Head of caudate nucleus (tissue), 42 donors: ENCODE data around the gene DNAH11.
"Not testable (repeated sequence)": the region's sequence is repeated elsewhere in the genome, so short reads cannot be mapped to it uniquely, and the experiment has no call there.

Experiments
- DNase-seq, 42 donors: peaks; one replicate each; pipeline versions ENCODE4 v3.0.0 to v3.0.0-alpha.2; 2020 to 2021; ENCODE audit warnings: mixed read lengths in 7 of 42
- intact Hi-C: fragments of 100-400 bp; cut with DNase I; formaldehyde crosslinking; loops from one replicate; pipeline ENCODE4 v1.15.0; 2022

The DNAH11 gene

GRCh38 chr7:21908746-21909145 is 365.9 kb downstream of the DNAH11 start:
- intact Hi-C loops: no loop called here
- DNase-seq: no peak

GRCh38 chr7:21910253-21910652 is 367.4 kb downstream of the DNAH11 start:
- intact Hi-C loops: no loop called here
- no peak for DNase-seq

DNA sequence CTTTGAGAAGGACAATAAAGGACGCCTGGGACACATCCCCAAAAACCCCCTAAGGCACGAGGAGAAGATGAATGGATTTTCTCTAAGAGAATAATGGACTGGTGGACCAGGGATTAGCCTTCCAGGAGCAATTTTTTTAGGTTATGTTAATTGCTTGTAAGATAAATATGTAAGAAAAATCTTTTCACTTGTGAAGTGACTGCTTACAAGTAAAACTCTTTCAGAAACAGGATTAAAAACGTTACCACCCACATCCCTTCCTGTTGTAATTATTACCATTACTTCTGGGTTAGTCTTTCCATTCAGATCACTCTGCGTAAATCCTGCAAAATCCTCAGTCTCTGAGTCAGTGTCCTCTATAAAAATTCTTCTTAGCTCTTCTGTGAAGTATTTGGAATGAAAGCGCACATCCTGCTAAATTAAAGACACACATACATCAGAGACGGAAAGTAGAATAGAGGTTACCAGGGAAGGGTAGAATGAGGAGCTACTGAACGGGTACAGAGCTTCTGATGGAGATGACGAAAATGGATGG is 368.6 kb downstream of the DNAH11 start:
- intact Hi-C loops: no loop called here
- DNase-seq: peak in 3 of 42 donors; percentile 12 to 22 (median 13)

GRCh38 chr7:21912305-21912704 is 369.5 kb downstream of the DNAH11 start:
- peak in 5 of 42 donors; percentile 10 to 25 (median 19) for DNase-seq
- intact Hi-C loops: no loop called here

- no peak for DNase-seq
- intact Hi-C loops: no loop called here
Observed at GRCh38 chr7:21912931-21913780, 370.3 kb downstream of the DNAH11 start.

- DNase-seq: no peak
- intact Hi-C loops: no loop called here
Observed at GRCh38 chr7:21914671-21915070, 371.8 kb downstream of the DNAH11 start.

- intact Hi-C loops: no loop called here
- no peak for DNase-seq
Observed at GRCh38 chr7:21915140-21915539, 372.3 kb downstream of the DNAH11 start.

DNA sequence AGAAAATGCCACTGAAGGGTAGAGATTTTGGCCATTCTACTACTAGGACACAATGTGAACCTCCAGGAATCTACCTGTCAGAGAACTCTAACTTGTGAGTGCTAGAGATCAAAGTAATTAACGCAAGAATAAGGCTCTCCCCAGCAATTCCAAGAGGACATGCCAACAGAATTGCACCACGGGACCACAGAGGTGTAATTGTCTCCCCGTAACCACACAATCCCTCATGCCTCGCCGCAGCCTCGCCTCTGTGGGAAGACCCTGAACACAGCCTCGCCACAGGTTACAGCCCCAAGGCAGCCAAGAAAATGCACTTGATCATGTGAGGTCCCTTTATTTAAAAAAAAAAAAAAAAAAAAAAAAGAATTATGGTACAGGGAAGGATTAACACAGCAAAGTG is 373.3 kb downstream of the DNAH11 start:
- DNase-seq: peak in 1 of 42 donors; percentile 16
- intact Hi-C loops: no loop called here

- DNase-seq: peak in 28 of 42 donors; percentile 13 to 83 (median 53)
- intact Hi-C loops: no loop called here
Observed at GRCh38 chr7:21916629-21917028, 373.8 kb downstream of the DNAH11 start.

DNA sequence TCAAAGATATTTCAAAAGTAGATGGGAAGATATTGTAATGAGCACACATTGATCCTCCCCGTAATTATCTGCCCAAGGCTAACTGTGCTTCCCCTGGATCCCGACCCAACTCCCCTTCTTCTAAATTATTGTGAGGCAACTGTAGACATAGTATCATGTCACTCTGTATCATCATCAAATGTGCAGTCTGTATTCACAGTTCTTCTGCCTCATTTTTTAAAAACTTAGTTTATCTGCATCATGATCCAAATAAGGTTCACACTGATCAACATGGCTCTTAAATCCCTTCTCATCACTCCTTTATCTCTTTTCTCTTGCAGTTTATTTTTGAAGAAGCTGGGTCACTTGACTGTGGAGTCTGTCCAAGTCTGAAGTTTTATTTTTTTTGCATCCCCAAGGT is 375.4 kb downstream of the DNAH11 start:
- DNase-seq: no peak
- intact Hi-C loops: no loop called here

DNA sequence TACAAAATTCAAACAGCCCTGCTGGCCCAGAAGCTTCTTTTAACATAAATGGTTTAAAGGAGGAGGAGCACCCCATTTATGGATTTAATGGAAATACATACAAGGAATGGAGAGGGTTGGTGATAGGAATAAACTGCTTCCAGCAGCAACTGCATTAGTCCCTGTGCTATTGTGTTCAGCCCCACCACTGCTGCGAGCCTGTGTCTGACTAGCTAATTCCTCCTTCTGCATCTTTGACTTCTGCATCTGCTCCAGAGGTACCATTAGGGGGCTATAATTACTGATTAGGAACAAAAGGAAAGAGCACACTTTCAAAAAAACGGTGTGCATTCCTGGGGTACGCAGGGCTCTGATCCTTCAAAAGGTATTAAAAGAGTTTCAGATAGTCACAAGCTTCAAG is 378.1 kb downstream of the DNAH11 start:
- intact Hi-C loops: no loop called here
- no peak for DNase-seq

- intact Hi-C loops: no loop called here
- no peak for DNase-seq
Observed at GRCh38 chr7:21922605-21923004, 379.8 kb downstream of the DNAH11 start.

GRCh38 chr7:21923658-21924057 is 380.8 kb downstream of the DNAH11 start:
- no peak for DNase-seq
- intact Hi-C loops: no loop called here

DNA sequence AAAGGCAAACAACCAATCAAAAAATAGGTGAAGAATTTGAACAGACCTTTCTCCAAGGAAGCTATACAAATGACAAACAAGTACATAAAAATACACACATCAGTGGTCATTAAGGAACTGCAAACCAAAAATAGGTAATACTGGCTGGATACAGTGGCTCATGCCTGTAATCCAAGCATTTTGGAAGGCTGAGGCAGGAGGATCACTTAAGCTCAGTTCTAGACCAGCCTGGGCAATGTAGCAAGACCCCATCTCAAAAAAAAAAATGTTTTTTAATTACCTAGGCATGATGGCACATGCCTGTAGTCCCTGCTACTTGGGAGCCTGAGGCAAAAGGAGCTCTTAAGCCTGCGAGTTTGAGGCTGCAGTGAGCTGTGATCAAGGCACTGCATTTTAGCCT is 383.6 kb downstream of the DNAH11 start:
- DNase-seq: no peak
- intact Hi-C loops: no loop called here

GRCh38 chr7:21927693-21928092 is 384.9 kb downstream of the DNAH11 start:
- intact Hi-C loops: no loop called here
- no peak for DNase-seq

- intact Hi-C loops, DNase-seq: not testable (repeated sequence)
Observed at GRCh38 chr7:21933293-21933692, 390.5 kb downstream of the DNAH11 start.

GRCh38 chr7:21934808-21935207 is 392.0 kb downstream of the DNAH11 start:
- intact Hi-C loops: no loop called here
- no peak for DNase-seq

DNA sequence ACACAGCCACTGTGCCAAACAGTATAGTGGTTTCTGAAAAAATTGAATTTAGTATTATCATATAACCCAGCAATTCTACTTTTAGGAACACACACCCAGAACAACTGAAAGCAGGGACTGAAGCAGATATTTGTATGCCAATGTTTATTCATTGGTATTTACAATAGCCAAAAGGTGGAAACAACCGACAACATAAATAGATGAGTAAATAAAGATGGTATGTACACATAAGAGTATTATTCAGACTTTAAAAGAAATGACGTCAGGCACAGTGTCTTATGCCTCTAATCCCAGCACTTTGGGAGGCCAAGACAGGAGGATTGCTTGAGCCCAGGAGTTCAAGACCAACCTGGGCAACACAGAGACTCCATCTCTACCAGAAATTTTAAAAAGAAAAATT is 395.6 kb downstream of the DNAH11 start:
- intact Hi-C loops: no loop called here
- no peak for DNase-seq

- no peak for DNase-seq
- intact Hi-C loops: no loop called here
Observed at GRCh38 chr7:21939136-21939857, 396.5 kb downstream of the DNAH11 start.

DNA sequence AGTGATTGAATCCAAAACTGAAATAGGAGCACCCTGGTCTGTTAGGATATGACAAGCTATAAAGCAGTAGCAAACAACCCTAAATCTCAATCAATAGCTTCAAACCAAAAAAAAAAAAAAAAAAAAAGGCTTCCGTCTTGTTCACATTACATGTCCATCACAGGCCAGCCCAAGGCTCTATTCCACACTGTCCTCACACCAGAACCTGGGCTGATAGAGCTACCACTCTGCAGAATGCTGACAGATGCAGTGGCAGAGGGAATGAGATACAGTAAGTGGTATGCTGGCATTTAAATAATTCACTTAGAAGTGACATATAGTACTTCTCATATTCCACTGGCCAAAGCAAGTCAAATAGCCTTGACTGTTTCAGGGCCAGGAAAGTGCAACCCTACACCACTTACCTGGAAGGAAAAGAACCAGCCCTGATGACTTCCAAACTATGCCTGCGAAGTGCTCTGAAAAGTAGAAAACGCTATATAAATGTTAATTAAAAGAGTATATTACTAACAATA is 397.1 kb downstream of the DNAH11 start:
- intact Hi-C loops: loop anchor here (5.0 kb wide), 1 partner anchor 513 kb away; the partner anchor contains the start of gene SP4

More for the DNA sequence above, 397.1 kb downstream of the DNAH11 start:
- no peak for DNase-seq
